GM19035 (cell line): ENCODE measurements around the gene TAF3.

Experiments used
- ATAC-seq: cut with Tn5 transposase; IDR thresholded peaks from one replicate; pipeline ENCODE4 v1.9.1; 2021; ENCODE audit not compliant: unreplicated experiment

TAF3 gene

GRCh38 chr10:8056378-8056777 is 238.1 kb downstream of the TAF3 start:
- ATAC-seq, result no peak

GRCh38 chr10:8056871-8057331 is 238.6 kb downstream of the TAF3 start:
- no peak for ATAC-seq

GRCh38 chr10:8057636-8058273 is 239.4 kb downstream of the TAF3 start:
- ATAC-seq, result no peak

- ATAC-seq, result no peak
Measured at GRCh38 chr10:8058274-8059111, 240.2 kb downstream of the TAF3 start.

GRCh38 chr10:8059191-8059936 is 241.1 kb downstream of the TAF3 start:
- ATAC-seq, result no peak

GRCh38 chr10:8060010-8060703 is 241.9 kb downstream of the TAF3 start:
- ATAC-seq, result no peak

- ATAC-seq, result no peak
Measured at GRCh38 chr10:8060704-8061121, 242.4 kb downstream of the TAF3 start.

GRCh38 chr10:8061274-8062211 is 243.2 kb downstream of the TAF3 start:
- ATAC-seq, result no peak

GRCh38 chr10:8063128-8063908 is 245.0 kb downstream of the TAF3 start:
- ATAC-seq, result no peak

GRCh38 chr10:8063935-8064334 is 245.6 kb downstream of the TAF3 start:
- ATAC-seq, result no peak

GRCh38 chr10:8064436-8064835 is 246.1 kb downstream of the TAF3 start:
- ATAC-seq, result no peak

GRCh38 chr10:8065651-8066050 is 247.3 kb downstream of the TAF3 start:
- no peak for ATAC-seq

- no peak for ATAC-seq
Measured at GRCh38 chr10:8066124-8066523, 247.8 kb downstream of the TAF3 start.
